Astrocyte of the spinal cord (primary cell): Measurements from ENCODE around the gene FAAP100.
A peak's percentile ranks its signal among the peaks of the same experiment; 100 is the strongest.

Experiments
- DNase-seq: peaks from one replicate; pipeline ENCODE4 v3.0.0; 2011; ENCODE audit warnings: low read depth, low spot score
- H3K4me3 ChIP-seq: 2 replicates; pipeline ENCODE4 v1.5.1; 2011; ENCODE audit warnings: low read depth, mild to moderate bottlenecking, low read length, moderate library complexity
- in situ Hi-C: cut with HindIII; loops from 2 replicates; pipeline ENCODE4 v1.10.0; 2017; ENCODE audit warnings: low sequenced_read_pairs
- TF ChIP-seq, protein P1 (sequence below): IDR thresholded peaks from 2 replicates; pipeline ENCODE4 v1.5.1; 2012; ENCODE audit warnings: low read depth, mild to moderate bottlenecking, low read length, inconsistent platforms

Gene FAAP100

DNA sequence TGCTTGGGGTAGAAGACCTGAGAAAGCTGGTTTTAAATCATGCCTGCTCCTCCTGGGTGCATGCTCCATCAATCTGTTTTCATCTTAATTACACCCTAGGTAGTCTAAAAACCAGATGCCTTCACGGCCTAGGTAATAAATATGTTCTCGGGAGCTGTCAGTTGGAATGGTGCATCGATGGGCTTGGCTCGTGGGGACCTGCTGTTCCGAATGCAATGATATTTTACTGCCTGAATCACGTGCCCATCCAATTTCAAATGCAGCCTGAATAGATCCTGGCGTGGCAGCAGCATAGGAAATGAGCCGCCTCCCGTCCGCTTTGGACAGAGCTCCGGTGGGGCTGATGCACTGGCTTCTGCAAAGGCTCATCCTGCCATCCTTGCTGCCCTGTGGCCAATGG, 18.8 kb upstream of the FAAP100 start:
- in situ Hi-C loops = no loop called here
- no peak for DNase-seq
- H3K4me3 ChIP-seq = no peak overlapping the region
- TF ChIP-seq, protein P1, sequence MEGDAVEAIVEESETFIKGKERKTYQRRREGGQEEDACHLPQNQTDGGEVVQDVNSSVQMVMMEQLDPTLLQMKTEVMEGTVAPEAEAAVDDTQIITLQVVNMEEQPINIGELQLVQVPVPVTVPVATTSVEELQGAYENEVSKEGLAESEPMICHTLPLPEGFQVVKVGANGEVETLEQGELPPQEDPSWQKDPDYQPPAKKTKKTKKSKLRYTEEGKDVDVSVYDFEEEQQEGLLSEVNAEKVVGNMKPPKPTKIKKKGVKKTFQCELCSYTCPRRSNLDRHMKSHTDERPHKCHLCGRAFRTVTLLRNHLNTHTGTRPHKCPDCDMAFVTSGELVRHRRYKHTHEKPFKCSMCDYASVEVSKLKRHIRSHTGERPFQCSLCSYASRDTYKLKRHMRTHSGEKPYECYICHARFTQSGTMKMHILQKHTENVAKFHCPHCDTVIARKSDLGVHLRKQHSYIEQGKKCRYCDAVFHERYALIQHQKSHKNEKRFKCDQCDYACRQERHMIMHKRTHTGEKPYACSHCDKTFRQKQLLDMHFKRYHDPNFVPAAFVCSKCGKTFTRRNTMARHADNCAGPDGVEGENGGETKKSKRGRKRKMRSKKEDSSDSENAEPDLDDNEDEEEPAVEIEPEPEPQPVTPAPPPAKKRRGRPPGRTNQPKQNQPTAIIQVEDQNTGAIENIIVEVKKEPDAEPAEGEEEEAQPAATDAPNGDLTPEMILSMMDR = no peak

DNA sequence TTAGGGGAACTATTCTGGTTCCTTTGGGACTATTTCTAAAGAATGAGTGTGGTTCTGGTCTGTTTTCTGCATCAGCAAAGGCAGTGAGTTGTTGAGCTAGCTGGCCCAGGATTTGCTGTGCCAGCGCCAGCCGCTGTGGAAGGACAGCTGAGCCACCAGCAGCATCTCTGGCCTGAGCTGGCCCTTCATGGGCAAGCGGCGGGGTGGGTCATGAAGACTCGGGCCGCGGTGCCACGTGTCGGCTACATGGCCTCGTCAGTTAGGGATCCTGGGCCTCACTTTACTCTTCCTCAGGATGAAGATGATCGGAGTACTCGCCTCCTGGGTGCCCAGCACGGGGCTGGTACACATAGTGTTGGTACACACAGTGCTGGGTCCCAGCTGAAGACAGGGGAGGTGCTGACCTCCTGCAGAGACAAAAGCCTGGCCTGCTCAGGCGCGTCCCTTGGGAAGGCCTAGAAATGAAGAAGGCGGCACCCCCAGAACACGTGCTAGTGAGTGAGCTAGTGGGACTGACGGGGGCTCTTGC, 17.9 kb upstream of the FAAP100 start:
- in situ Hi-C loops = no loop called here
- TF ChIP-seq, protein P1 = no peak
- no peak for DNase-seq
- H3K4me3 ChIP-seq = no peak overlapping the region

DNA sequence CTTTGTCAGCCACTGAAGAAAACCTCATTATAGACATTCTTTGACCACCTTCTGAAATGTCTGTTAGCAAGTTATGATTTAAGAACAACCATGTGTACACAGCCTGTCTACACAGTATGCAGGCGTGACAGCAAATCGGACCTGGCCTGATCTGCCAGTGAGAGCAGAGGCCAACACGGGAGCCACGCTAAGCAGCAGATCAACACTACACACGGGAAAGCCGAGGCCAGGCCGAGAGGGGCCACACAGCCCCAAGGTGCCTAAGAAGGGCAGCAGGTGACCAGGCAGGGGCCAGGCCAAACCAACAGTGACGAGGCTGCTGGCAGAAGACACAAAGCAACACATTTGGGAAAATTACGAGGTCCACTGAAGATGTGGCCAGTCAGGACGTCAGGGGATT, 16.3 kb upstream of the FAAP100 start:
- TF ChIP-seq, protein P1 = no peak
- H3K4me3 ChIP-seq = no peak overlapping the region
- no peak for DNase-seq
- in situ Hi-C loops = no loop called here

DNA sequence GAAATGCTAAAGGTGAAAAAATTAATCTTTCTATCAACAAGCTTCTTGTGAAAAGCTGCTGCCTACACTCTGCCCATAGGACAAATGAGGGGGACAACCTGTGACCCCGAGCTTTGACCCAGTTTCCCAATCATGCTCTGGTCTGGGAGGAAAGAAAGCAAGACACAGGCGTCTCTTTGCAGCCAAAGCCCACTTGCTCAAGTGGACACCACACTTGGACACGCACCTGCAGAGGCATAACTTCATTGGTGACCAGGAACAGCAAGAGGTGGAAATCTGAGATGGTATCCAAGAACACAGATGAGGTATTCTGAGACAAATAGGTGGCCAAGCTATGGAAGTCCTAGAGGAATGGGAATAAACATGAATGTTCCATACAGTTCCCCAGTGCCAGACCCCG, 15.0 kb upstream of the FAAP100 start:
- no peak for DNase-seq
- in situ Hi-C loops = no loop called here
- TF ChIP-seq, protein P1 = no peak
- no peak overlapping the region for H3K4me3 ChIP-seq

DNA sequence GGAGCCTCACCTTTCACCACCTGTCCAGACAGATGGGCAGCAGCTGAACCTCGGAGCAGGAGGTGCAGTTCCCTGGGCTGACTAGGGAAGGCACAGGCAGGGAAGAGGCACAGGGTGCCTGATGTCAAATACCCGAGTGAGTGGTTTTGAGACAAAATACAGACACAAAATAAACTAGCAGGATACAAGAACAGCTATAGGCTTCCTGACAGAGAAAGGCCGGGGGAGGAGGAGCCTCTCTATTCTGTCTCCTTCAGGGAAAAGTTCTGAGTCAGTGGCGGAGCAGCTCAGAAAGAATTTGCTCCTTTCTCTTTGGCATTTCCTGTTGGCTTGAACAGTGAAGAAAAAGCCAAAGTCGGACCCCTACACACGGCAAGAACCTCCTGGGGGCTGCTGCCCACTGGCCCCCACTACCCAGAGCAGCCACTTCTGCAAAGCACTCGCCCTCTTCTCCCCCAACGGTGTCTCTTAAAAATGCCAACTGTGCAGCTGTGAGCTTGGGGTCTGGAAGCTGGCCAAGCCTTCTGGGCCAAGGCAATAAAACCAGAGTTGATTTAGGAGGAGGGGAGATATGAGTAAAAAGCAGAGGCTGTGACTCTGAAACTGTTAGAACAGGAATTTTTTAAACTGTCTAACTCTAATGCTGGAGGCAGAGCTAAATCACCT, 14.4 kb upstream of the FAAP100 start:
- H3K4me3 ChIP-seq = no peak overlapping the region

DNA sequence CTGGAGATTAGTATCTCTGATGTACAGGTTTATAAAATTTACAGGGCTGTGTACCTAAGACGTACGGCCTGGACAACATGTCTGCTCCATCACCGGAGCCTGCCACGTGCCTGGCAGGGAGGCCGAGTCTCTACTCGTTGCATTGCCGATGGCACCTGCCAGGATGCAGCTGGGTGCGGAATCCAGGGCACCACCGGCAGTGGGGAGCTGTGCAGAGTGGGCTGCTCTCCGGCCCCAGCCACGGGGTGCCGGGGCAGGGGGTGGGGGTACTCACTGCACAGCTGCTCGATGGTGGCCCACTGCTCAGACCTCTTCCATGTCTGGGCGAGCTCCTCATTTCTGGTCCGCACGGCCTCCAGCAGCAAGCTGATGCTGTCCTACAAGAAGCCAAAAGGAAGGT, 13.1 kb upstream of the FAAP100 start:
- in situ Hi-C loops = no loop called here
- H3K4me3 ChIP-seq = no peak overlapping the region
- no peak for DNase-seq
- TF ChIP-seq, protein P1 = no peak

More for the DNA sequence above, 14.4 kb upstream of the FAAP100 start:
- DNase-seq = peak; percentile 98
- TF ChIP-seq, protein P1 = no peak
- in situ Hi-C loops = no loop called here

DNA sequence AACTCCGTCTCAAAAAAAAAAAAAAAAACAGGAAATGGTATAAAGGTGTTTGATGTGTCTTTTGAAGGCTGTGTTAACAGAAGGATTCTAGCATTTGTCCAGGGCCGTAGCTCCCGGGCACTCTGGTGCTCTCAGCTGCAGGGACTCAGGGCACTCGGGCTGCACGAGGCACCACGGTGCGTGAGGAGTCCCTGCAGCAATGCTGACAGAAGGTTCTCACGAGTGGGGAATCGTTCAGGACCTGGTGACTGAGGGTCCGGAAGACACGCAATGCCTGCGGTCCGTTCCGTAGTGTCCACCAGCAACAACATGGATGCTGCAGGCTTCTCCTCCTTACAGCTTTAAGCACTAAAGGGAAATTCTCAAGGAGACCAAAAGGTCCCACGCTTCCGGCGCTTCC, 12.6 kb upstream of the FAAP100 start:
- TF ChIP-seq, protein P1 = no peak
- no peak overlapping the region for H3K4me3 ChIP-seq
- in situ Hi-C loops = no loop called here
- DNase-seq = no peak
